Brain microvascular endothelial cell (primary cell): ENCODE results near the gene FAM210B.
A peak's percentile ranks its signal among the peaks of the same experiment; 100 is the strongest.
"Not testable (repeated sequence)": the region's sequence is repeated elsewhere in the genome, so short reads cannot be mapped to it uniquely, and the experiment has no call there.

Experiments
- DNase-seq: peaks from one replicate; pipeline ENCODE4 v3.0.0-alpha.2; 2020
- H3K27ac ChIP-seq: fragments of 250-450 bp; sonication (Bioruptor Pico); 2 replicates; pipeline ENCODE4 v1.5.1; 2020; ENCODE audit warnings: mild to moderate bottlenecking, moderate library complexity
- H3K27me3 ChIP-seq: fragments of 250-450 bp; sonication (Bioruptor Pico); replicated peaks from 2 replicates; pipeline ENCODE4 v1.5.1; 2020; ENCODE audit warnings: mild to moderate bottlenecking
- H3K36me3 ChIP-seq: fragments of 250-450 bp; sonication (Bioruptor Pico); replicated peaks from 2 replicates; pipeline ENCODE4 v1.5.1; 2020; ENCODE audit warnings: mild to moderate bottlenecking
- H3K4me3 ChIP-seq: 2 replicates; pipeline ENCODE4 v1.5.1; 2011; ENCODE audit warnings: low read depth, mild to moderate bottlenecking, control low read depth, low read length, moderate library complexity
- CTCF ChIP-seq: IDR thresholded peaks from 2 replicates; pipeline ENCODE4 v1.5.1; 2011; ENCODE audit warnings: low read depth, mild to moderate bottlenecking, moderate library complexity, low read length, control low read depth, inconsistent platforms; ENCODE audit errors: missing control alignments
- in situ Hi-C: cut with HindIII; loops from 2 replicates; pipeline ENCODE4 v1.10.0; 2017; ENCODE audit warnings: low sequenced_read_pairs, low pct_ligation_motif_present

FAM210B gene

DNA sequence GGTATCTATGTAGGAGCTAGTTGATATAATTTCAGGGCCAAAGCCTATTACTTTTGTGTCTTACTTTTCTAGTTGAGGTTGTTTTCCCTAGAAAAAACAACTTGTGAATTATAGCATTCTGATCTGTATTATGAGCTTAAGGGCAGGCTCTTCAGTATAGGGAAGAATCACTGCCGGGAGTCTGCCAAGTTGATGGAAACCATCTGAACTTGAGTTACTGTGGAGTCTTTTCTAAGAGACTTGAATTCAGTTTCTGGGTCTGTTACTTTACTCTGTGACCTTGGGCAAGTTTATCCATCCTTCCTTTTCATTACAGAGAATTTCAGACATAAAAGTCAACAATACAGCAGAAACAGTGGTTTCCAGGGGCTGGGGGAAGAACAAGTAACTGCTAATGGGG, 51.2 kb downstream of the FAM210B start:
- H3K27me3 ChIP-seq: no peaks in the 10 kb centered on the region
- H3K4me3 ChIP-seq: no peak overlapping the region
- no peak for DNase-seq
- H3K36me3 ChIP-seq: peaks cover 23% of the 10 kb centered on the region
- in situ Hi-C loops: no loop called here
- TF ChIP-seq CTCF: no peak
- H3K27ac ChIP-seq: no peak overlapping the region

DNA sequence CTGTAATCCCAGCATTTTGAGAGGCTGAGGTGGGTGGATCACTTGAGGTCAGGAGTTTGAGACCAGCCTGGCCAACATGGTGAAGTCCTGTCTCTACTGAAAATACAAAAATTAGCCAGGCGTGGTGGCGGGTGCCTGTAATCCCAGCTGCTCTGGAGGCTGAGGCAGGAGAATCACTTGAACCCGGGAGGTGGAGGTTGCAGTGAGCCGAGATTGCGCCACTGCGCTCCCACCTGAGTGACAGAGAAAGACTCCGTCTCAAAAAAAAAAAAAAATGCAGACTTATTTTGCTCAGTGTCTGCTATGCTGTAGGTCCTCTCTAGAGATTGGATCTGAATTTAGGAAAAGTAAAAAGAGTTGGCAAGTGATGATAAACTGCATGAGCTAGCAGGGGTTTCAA, 52.5 kb downstream of the FAM210B start:
- DNase-seq, H3K27me3 ChIP-seq, in situ Hi-C loops, H3K4me3 ChIP-seq: not testable (repeated sequence)
- Histone ChIP-seq H3K36me3 (peaks cover 17% of the 10 kb centered on the region), H3K27ac (peak overlapping the region; percentile 92)

- H3K27me3 ChIP-seq: no peaks in the 10 kb centered on the region
- in situ Hi-C loops: no loop called here
- DNase-seq: peak; percentile 91
- H3K27ac ChIP-seq: peak within 1 kb of the TSS; percentile 92
- H3K4me3 ChIP-seq: no peak within 1 kb of the TSS
- no peak for TF ChIP-seq CTCF
- peaks cover 12% of the 10 kb centered on the region for H3K36me3 ChIP-seq
Measured at GRCh38 chr20:56411759-56412472, 53.1 kb downstream of the FAM210B start, which contains the start of gene CASS4. Gene CASS4 (plus strand): TSS chr20:56412260. CDS start chr20:56412459, 199 bp downstream.

DNA sequence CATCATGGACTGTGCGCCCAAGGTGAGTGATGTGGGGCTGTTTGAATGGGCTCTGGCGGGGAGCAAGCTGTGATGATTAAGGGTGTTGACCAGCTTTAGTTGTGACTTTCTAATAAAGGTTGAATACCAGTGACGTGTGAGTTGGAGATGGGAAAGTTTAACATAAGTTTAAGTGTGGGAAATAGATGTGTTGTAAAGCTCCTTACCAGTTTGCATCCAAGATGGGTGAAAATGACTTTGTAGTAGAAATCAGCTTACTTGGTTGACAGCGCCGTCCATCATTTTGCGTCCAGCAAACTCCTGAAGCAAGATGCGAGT, 53.7 kb downstream of the FAM210B start:
- TF ChIP-seq CTCF: no peak
- in situ Hi-C loops: no loop called here
- H3K36me3 ChIP-seq: peaks cover 6% of the 10 kb centered on the region
- H3K27me3 ChIP-seq: no peaks in the 10 kb centered on the region
- DNase-seq: no peak
- H3K4me3 ChIP-seq: no peak overlapping the region
- peak overlapping the region; percentile 92 for H3K27ac ChIP-seq

- Histone ChIP-seq H3K27me3 (no peaks in the 10 kb centered on the region), H3K36me3 (peaks cover 1% of the 10 kb centered on the region), H3K4me3 (no peak overlapping the region), H3K27ac (peak overlapping the region; percentile 92)
- no peak for DNase-seq
- no peak for TF ChIP-seq CTCF
- in situ Hi-C loops: no loop called here
Measured at GRCh38 chr20:56412949-56413348, 54.2 kb downstream of the FAM210B start.

- TF ChIP-seq CTCF: no peak
- no peak overlapping the region for H3K4me3 ChIP-seq
Measured at GRCh38 chr20:56414842-56415765, 56.3 kb downstream of the FAM210B start.

More at GRCh38 chr20:56414842-56415765, 56.3 kb downstream of the FAM210B start:
- in situ Hi-C loops: no loop called here
- DNase-seq: peak; percentile 93
- H3K27ac ChIP-seq: peak overlapping the region; percentile 59
- H3K36me3 ChIP-seq: no peaks in the 10 kb centered on the region
- no peaks in the 10 kb centered on the region for H3K27me3 ChIP-seq
